HEK293 (cell line): ENCODE measurements around the gene DHRS4L2.
"Not testable (repeated sequence)": the region's sequence is repeated elsewhere in the genome, so short reads cannot be mapped to it uniquely, and the experiment has no call there.

Experiments
- CTCF ChIP-seq: fragments of 450-650 bp; formaldehyde crosslinking; IDR thresholded peaks from 2 replicates; pipeline ENCODE4 v1.5.1; 2016; ENCODE audit warnings: missing biosample characterization, missing genetic modification characterization
- ZNF248 ChIP-seq: fragments of 450-650 bp; formaldehyde crosslinking; IDR thresholded peaks from 2 replicates; pipeline ENCODE4 v1.5.1; 2017; ENCODE audit warnings: missing biosample characterization, missing genetic modification characterization
- ZNF280D ChIP-seq: fragments of 450-650 bp; formaldehyde crosslinking; IDR thresholded peaks from 2 replicates; pipeline ENCODE4 v1.5.1; 2016; ENCODE audit warnings: missing biosample characterization, missing genetic modification characterization
- ZNF311 ChIP-seq: fragments of 450-650 bp; formaldehyde crosslinking; IDR thresholded peaks from 2 replicates; pipeline ENCODE4 v1.5.1; 2017; ENCODE audit warnings: missing biosample characterization, missing genetic modification characterization, borderline replicate concordance
- ZNF350 ChIP-seq: fragments of 450-650 bp; formaldehyde crosslinking; IDR thresholded peaks from 2 replicates; pipeline ENCODE4 v1.5.0; 2017; ENCODE audit warnings: missing biosample characterization, mild to moderate bottlenecking, missing genetic modification characterization
- ZNF707 ChIP-seq: fragments of 450-650 bp; formaldehyde crosslinking; IDR thresholded peaks from 2 replicates; pipeline ENCODE4 v1.5.1; 2016; ENCODE audit warnings: missing biosample characterization, missing genetic modification characterization

GRCh38 chr14:23953116-23953463, 35.6 kb upstream of the DHRS4L2 start:
- TF ChIP-seq ZNF280D; ZNF350 (tag by site-specific recombination); ZNF707; CTCF; ZNF311 (tag by site-specific recombination); ZNF248 (tag by site-specific recombination): not testable (repeated sequence)
